SH-SY5Y (cell line): ENCODE measurements around the gene RAG1.

ENCODE experiments used
- GATA2 ChIP-seq: IDR thresholded peaks from 2 replicates; pipeline ENCODE4 v1.6.1; 2011; ENCODE audit warnings: mild to moderate bottlenecking, low read depth, low read length
- GATA3 ChIP-seq: IDR thresholded peaks from 2 replicates; pipeline ENCODE4 v1.6.1; 2011; ENCODE audit warnings: low read depth, mild to moderate bottlenecking, low read length, moderate library complexity

- no peak for TF ChIP-seq GATA3
- no peak for TF ChIP-seq GATA2
Observed at GRCh38 chr11:36605221-36606216, 37.7 kb downstream of the RAG1 start.
